ENCODE results near the gene RAB5A.

GRCh38 chr3:19911452-19911851, 35.4 kb upstream of the RAB5A start:
- TF ChIP-seq RAD21 (IDR thresholded peaks at IDR 0.05; ENCODE audit: low read length) (no peak), CTCF (IDR thresholded peaks at IDR 0.05) (no peak), EP300 (IDR thresholded peaks at IDR 0.05; ENCODE audit: borderline replicate concordance in 1 of 2, low read depth in 1 of 2, low read length in 1 of 2) (no peak), MEF2A (IDR thresholded peaks at IDR 0.05; ENCODE audit: borderline replicate concordance, low read depth) (no peak), ZBTB33 (IDR thresholded peaks at IDR 0.05; ENCODE audit: borderline replicate concordance, low read depth) (no peak), FOXJ3 (CRISPR knock-in tag; IDR thresholded peaks at IDR 0.05) (no peak), CHD2 (IDR thresholded peaks at IDR 0.05; ENCODE audit: low read length, partially characterized antibody) (no peak), TAF1 (IDR thresholded peaks at IDR 0.05; ENCODE audit: borderline replicate concordance, low read depth, low read length) (no peak), RXRA (IDR thresholded peaks at IDR 0.05; ENCODE audit: borderline replicate concordance, low read depth) (no peak), SMC3 (IDR thresholded peaks at IDR 0.05; ENCODE audit: low read depth, low read length) (no peak), ELF1 (IDR thresholded peaks at IDR 0.05) (no peak), GATA2 (CRISPR knock-in tag; IDR thresholded peaks at IDR 0.05) (no peak), NFIC (IDR thresholded peaks at IDR 0.05; ENCODE audit: borderline replicate concordance) (no peak)
- TF ChIP-seq, protein P1, sequence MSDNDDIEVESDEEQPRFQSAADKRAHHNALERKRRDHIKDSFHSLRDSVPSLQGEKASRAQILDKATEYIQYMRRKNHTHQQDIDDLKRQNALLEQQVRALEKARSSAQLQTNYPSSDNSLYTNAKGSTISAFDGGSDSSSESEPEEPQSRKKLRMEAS (IDR thresholded peaks at IDR 0.05; ENCODE audit: low read depth): no peak

Measured in SK-N-SH (cell line).